HG03159 (cell line): ENCODE data around the gene PROSER2.

Experiments
- ATAC-seq: cut with Tn5 transposase; IDR thresholded peaks from one replicate; pipeline ENCODE4 v1.9.1; 2021; ENCODE audit warnings: mild to moderate bottlenecking, moderate library complexity; ENCODE audit not compliant: unreplicated experiment

The PROSER2 gene, protein sequence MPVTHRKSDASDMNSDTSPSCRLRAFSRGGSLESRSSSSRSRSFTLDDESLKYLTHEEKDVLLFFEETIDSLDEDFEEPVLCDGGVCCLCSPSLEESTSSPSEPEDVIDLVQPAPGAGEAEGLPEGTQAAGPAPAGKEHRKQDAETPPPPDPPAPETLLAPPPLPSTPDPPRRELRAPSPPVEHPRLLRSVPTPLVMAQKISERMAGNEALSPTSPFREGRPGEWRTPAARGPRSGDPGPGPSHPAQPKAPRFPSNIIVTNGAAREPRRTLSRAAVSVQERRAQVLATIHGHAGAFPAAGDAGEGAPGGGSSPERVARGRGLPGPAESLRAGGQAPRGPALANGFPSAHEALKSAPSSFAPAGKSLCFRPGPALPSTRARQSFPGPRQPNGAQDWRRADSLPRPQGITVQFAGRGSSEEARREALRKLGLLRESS

GRCh38 chr10:11823122-11823988 lies at the start of gene PROSER2:
Gene PROSER2, plus strand, starts transcription at chr10:11823356. Its CDS starts 28,722 bp downstream, at chr10:11852078.
- peak; percentile 75 for ATAC-seq

GRCh38 chr10:11773761-11774441 lies 49.3 kb upstream of the PROSER2 start:
- ATAC-seq, result no peak

DNA sequence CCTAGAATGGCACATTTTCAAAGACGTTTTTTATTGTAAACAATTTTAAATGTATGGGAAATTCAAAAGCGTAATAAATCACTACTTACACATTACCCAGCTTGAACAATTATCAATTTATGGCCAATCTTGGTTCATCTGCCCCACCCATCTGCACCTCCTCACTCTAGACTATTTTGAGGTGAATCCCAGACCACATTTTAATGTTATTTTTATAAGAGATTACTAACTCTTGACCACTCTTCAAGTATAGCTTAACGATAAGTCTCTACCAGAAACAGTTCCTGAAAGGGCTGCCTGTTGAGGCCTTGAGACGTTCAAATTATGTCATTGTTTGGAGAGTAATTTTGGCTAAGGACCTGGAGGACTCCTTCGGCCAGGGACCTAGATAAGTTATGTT lies 47.7 kb upstream of the PROSER2 start:
- no peak for ATAC-seq

DNA sequence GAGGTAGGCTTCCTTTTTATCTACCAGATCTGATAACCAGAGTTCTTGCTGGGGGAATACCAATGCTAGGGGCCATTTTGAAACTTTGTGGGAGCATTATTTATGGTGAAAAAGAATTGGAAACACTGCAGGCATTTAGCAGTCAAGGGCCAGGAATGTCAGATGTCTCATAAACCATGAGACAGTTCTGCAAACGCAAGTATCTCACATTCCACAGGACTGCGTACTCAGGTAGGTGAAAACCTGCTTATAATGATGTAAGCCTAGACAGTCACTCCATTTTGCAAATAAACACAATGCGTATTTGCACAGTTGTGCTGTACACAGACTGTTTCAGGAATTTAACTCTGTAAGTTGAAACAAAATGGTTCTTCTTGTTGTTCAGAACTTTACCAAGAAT lies 47.1 kb upstream of the PROSER2 start:
- no peak for ATAC-seq

- ATAC-seq, result no peak
Observed at GRCh38 chr10:11781114-11781513, 42.0 kb upstream of the PROSER2 start.

- peak; percentile 76 for ATAC-seq
Observed at GRCh38 chr10:11782793-11783557, 40.2 kb upstream of the PROSER2 start.

GRCh38 chr10:11783558-11783865 lies 39.6 kb upstream of the PROSER2 start:
- ATAC-seq, result no peak

GRCh38 chr10:11787374-11787773 lies 35.8 kb upstream of the PROSER2 start:
- no peak for ATAC-seq

DNA sequence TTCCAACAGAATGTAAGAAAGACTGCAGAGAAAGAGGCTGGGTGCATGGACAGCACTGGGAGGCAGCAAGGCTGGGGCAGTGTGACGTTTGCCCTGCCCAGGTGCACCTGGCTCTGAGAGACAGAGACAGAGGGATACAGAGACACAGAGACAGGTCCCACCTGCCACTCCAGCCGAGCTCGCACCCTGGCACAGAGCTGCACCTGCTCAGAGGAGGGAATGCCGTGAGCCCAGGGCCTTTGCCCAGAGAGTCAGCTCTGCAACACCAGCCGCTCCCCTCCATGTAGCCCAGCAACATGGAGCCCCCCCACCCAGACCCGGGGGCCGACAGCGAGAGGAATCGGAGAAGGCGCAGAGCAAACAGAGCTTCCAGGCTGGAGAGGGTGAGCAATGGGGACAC lies 35.3 kb upstream of the PROSER2 start:
- ATAC-seq, result no peak

GRCh38 chr10:11789306-11789705 lies 33.9 kb upstream of the PROSER2 start:
- no peak for ATAC-seq

- no peak for ATAC-seq
Observed at GRCh38 chr10:11789956-11790355, 33.2 kb upstream of the PROSER2 start.

DNA sequence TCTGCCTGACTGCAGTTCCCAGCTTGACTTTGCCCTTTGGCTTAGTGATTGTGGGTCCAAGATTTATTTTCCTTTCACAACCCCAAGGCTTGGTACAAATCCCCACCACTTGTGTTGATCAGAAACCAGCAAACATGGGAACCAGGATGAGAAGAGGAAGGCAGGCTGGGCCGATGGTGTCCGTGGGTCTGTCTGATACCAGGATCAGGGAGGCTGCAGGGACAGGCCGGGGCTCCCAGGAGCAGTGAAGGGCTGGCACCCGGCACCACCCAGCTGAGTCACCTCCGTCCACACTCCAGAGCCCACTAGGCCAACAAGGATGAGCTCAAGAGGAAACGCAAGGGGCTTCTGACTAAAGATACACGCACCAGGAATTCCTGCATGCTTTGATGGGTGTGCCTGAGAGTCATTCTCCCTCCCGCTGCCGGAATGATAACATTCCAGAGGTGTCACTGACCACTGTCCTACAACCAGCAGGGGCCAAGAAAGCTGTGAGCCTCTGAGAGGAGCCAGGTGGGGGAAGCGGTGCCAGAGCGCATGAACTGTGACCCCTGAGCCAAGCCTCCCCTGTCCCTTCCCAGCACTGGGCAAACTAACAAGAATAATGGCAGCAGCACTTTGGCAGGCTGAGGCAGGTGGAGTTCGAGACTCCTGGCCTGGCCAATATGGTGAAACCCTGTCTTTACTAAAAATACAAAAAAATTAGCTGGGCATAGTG lies 29.2 kb upstream of the PROSER2 start:
- no peak for ATAC-seq

DNA sequence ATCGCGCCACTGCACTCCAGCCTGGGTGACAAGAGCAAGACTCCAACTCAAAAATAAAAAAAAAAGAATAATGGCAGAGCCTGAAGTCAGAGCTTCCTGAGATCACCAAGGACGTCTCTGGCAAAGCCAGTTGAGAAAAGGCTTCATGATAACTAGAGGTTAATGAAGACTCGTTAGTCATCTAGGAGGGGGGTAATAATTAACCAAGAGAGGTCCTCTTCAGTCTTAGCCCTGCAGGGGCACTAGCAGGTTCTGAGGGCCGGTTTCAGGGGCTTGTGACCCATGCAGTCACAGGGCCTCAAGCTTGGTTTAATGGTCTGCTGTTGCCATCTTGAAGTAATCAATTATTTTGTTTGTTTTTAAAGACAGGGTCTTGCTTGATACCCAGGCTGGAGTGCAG lies 28.6 kb upstream of the PROSER2 start:
- ATAC-seq, result no peak

DNA sequence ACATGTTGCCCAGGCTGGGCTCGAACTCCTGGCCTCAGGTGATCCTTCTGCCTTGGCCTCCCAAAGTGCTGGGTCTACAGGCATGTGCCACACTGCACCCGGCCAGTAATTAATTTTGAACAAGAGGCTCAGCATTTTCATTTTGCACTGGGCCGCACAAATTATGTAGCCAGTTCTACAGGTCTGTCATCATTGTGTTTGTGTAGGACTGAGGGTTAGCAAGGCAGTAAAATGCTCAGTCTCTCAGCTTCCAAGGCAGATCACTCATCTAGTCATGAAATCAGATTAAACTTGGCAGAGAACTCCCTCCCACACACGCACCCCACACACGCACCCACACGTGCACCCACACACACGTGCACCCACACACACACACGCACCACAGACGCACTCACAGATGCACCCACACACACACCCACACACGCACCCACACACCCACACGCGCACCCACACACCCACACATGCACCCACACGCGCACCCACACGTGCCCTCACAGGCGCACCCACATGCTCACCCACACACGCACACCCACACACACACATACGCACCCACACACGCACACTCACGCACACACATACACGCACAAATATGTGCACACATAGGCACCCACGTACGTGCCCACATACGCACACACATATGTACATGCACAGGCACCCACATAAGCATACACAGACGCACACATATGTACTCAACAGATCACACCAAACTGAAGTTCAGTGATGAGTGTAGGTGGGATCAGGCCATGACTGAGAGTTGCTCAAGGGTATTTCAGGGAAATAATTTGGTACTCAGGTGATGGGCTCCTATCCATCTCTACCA lies 27.8 kb upstream of the PROSER2 start:
- ATAC-seq, result no peak

GRCh38 chr10:11796474-11796873 lies 26.7 kb upstream of the PROSER2 start:
- no peak for ATAC-seq

DNA sequence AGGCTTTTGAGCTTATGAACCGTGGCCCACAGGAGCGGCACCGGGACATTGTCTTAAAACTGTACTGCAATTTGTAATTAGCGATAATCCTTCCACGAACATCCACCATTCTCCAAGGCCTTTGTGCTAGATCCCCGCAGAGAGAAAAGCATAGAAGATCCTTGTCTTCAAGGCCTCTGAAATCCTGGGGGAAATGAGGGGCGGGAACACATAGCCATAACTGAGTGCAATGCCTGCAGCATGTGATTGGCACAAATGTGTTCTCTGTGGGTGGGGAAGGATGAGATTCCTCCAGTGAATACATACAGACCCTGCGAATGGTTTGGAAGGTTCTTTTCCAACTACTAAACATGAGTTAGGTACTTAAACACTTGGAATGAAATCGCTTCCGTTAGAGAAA lies 25.9 kb upstream of the PROSER2 start:
- no peak for ATAC-seq

DNA sequence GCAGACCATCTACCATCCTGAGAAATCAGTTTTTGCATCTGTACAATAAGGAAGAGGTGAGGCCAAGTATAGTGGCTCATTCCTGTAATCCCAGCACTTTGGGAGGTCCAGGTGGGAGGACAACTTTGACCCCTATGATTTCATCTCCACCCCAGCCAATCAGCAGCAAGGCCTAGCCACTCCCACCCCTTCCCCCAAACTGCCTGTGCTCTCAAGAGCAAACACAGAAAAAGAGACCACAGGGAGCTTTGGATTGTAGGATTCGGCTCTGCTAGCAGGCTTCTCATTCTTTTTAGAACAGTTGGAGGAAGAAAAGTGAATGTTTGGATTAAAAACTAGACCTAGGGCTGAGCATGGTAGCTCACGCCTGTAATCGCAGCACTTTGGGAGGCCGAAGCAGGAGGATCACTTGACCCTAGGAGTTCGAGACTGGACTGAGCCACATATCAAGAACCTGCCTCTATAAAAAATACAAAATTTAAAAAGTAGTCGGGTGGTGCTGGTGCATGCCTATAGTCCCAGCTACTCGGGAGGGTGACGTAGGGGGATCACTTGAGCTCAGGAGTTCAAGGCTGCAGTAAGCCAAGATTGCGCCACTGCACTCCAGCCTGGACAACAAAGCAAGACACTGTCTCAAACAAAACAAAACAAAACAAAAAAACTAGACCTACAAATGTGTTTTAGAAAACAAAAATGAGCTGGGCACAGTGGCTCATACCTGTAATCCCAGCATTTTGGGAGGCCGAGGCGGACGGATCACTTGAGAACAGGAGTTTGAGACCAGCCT lies 25.1 kb upstream of the PROSER2 start:
- no peak for ATAC-seq
